ENCODE data around the gene TSPAN18. TPM values are rescaled to one million over a fixed set of nuclear protein-coding genes. Genes with fewer than 3 reads are reported as not detected.

TSPAN18 gene
- total RNA-seq, 1 experiment from 2014 or later: 21.3 TPM

DNA sequence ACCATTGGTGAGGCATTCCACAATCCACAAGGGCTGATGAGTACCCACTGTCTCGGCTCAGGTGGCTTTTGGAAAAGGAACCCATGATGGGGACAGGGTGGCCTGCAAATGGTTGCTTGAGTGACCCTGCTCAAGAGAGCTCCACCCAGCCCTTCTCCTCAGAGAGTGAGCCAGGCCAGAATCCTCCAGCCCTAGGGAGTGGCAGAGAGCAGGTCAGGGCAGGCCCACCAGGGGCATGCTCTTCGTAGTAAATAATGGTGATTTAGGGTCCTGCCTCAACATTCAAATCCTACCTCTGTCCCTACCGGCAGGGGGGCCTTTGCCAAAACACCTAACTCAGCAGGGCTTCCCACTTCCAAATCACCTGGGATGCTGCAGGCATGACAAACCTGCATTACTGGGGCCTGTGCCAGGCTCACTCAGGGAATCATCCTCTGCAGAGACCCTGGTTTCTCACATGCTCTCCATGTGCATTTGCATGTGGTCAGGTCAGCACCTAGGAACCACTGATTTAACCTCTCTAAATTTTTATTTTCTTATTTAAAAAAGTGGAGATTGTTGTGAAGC, 241.3 kb downstream of the TSPAN18 start:
- no TSS peak for BruUV-seq (replicated peaks)
- CTCF ChIA-PET: no interaction called here

GRCh38 chr11:44968510-44968909, 241.7 kb downstream of the TSPAN18 start:
- in situ Hi-C loops (cut with HindIII; ENCODE audit: low pct_unique_long_range_greater_than_20kb, low sequenced_read_pairs): no loop called here

More for the DNA sequence above, 241.3 kb downstream of the TSPAN18 start:
- in situ Hi-C loops (cut with HindIII; ENCODE audit: low pct_unique_long_range_greater_than_20kb, low sequenced_read_pairs) (no loop called here), intact Hi-C loops (cut with micrococcal nuclease; ENCODE audit: unreplicated experiment) (no loop called here)
- H3K9me3 ChIP-seq (ENCODE audit: control insufficient read depth, insufficient read depth, low read depth, low read length): no peaks in the 10 kb centered on the region
- H3K27ac ChIP-seq (ENCODE audit: low read length): no peak overlapping the region
- no peaks in the 10 kb centered on the region for H3K4me1 ChIP-seq (ENCODE audit: control insufficient read depth, insufficient read depth, low read length)
- H3K36me3 ChIP-seq (ENCODE audit: control insufficient read depth, insufficient read depth, low read length): no peaks in the 10 kb centered on the region
- POLR2A ChIA-PET: no interaction called here
- H3K4me3 ChIP-seq (ENCODE audit: low read depth in 2 of 2, low read length in 2 of 2): no peak overlapping the region
- DNase-seq (ENCODE audit: low read depth, low spot score) (no peak), ATAC-seq (no peak)
- H3K27me3 ChIP-seq (ENCODE audit: control insufficient read depth, insufficient read depth, low read length): no peaks in the 10 kb centered on the region
- no peak for TF ChIP-seq TCF7L2 (IDR thresholded peaks at IDR 0.05; ENCODE audit: low read depth, low read length)
- no peak for TF ChIP-seq POLR2AphosphoS5 (IDR thresholded peaks at IDR 0.05; ENCODE audit: low read depth, low read length)
- no peak for TF ChIP-seq CTCF (IDR thresholded peaks at IDR 0.05)
- no peak for TF ChIP-seq SIN3A (IDR thresholded peaks at IDR 0.05; ENCODE audit: borderline replicate concordance, insufficient read depth, low read depth, low read length)
- TF ChIP-seq, protein P1, sequence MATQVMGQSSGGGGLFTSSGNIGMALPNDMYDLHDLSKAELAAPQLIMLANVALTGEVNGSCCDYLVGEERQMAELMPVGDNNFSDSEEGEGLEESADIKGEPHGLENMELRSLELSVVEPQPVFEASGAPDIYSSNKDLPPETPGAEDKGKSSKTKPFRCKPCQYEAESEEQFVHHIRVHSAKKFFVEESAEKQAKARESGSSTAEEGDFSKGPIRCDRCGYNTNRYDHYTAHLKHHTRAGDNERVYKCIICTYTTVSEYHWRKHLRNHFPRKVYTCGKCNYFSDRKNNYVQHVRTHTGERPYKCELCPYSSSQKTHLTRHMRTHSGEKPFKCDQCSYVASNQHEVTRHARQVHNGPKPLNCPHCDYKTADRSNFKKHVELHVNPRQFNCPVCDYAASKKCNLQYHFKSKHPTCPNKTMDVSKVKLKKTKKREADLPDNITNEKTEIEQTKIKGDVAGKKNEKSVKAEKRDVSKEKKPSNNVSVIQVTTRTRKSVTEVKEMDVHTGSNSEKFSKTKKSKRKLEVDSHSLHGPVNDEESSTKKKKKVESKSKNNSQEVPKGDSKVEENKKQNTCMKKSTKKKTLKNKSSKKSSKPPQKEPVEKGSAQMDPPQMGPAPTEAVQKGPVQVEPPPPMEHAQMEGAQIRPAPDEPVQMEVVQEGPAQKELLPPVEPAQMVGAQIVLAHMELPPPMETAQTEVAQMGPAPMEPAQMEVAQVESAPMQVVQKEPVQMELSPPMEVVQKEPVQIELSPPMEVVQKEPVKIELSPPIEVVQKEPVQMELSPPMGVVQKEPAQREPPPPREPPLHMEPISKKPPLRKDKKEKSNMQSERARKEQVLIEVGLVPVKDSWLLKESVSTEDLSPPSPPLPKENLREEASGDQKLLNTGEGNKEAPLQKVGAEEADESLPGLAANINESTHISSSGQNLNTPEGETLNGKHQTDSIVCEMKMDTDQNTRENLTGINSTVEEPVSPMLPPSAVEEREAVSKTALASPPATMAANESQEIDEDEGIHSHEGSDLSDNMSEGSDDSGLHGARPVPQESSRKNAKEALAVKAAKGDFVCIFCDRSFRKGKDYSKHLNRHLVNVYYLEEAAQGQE (IDR thresholded peaks at IDR 0.05; ENCODE audit: insufficient read depth in 1 of 2, low read depth in 2 of 2, low read length in 1 of 2): no peak

More at GRCh38 chr11:44968510-44968909, 241.7 kb downstream of the TSPAN18 start:
- CTCF ChIA-PET: no interaction called here
- DNase-seq (ENCODE audit: low read depth, low spot score) (no peak), ATAC-seq (no peak)
- POLR2A ChIA-PET: no interaction called here
- no peaks in the 10 kb centered on the region for H3K9me3 ChIP-seq (ENCODE audit: control insufficient read depth, insufficient read depth, low read depth, low read length)
- intact Hi-C loops (cut with micrococcal nuclease; ENCODE audit: unreplicated experiment): no loop called here
- H3K36me3 ChIP-seq (ENCODE audit: control insufficient read depth, insufficient read depth, low read length): no peaks in the 10 kb centered on the region
- no peak overlapping the region for H3K27ac ChIP-seq (ENCODE audit: low read length)
- no peaks in the 10 kb centered on the region for H3K4me1 ChIP-seq (ENCODE audit: control insufficient read depth, insufficient read depth, low read length)
- TF ChIP-seq CTCF (IDR thresholded peaks at IDR 0.05) (no peak), POLR2AphosphoS5 (IDR thresholded peaks at IDR 0.05; ENCODE audit: low read depth, low read length) (no peak), TCF7L2 (IDR thresholded peaks at IDR 0.05; ENCODE audit: low read depth, low read length) (no peak), SIN3A (IDR thresholded peaks at IDR 0.05; ENCODE audit: borderline replicate concordance, insufficient read depth, low read depth, low read length) (no peak)
- TF ChIP-seq, protein P1 (IDR thresholded peaks at IDR 0.05; ENCODE audit: insufficient read depth in 1 of 2, low read depth in 2 of 2, low read length in 1 of 2): no peak
- BruUV-seq (replicated peaks): no TSS peak
- H3K27me3 ChIP-seq (ENCODE audit: control insufficient read depth, insufficient read depth, low read length): no peaks in the 10 kb centered on the region
- H3K4me3 ChIP-seq (ENCODE audit: low read depth in 2 of 2, low read length in 2 of 2): no peak overlapping the region

Measured in Panc1 (cell line).